ENCODE results near the gene SLC5A1.

DNA sequence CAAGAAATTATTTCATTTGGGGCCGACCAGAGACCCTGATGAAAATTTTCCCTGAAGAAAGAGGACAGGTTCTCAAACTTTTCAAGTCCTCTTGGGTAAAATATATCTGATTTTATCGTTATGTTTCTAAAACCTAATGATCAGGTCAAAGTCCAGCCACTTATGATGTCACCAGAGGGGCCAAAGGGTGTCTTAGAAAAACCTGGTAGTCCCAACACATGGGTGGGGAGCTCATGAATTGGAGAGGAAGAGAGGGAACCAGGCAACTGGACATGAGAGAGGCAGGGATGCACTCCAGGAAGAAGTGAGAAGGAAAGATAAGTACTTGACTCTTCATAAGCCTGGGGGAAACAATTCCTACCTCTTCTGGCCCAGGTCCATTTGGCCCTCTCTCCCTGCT lies 9.2 kb downstream of the SLC5A1 start:
- no peak for TF ChIP-seq ARNTL (CRISPR knock-in tag; IDR thresholded peaks at IDR 0.05; ENCODE audit: borderline replicate concordance, low read depth)
- TF ChIP-seq RARB (CRISPR knock-in tag; IDR thresholded peaks at IDR 0.05), result no peak
- no peak for TF ChIP-seq CSDC2 (CRISPR knock-in tag; IDR thresholded peaks at IDR 0.05)
- TF ChIP-seq PPARA (CRISPR knock-in tag; IDR thresholded peaks at IDR 0.05; ENCODE audit: borderline replicate concordance), result no peak
- no peak for TF ChIP-seq ESRRG (CRISPR knock-in tag; IDR thresholded peaks at IDR 0.05)
- TF ChIP-seq PATZ1 (CRISPR knock-in tag; IDR thresholded peaks at IDR 0.05; ENCODE audit: borderline replicate concordance), result no peak
- no peak for TF ChIP-seq OSR1 (CRISPR knock-in tag; IDR thresholded peaks at IDR 0.05)
- no peak for TF ChIP-seq TOX (CRISPR knock-in tag; IDR thresholded peaks at IDR 0.05; ENCODE audit: borderline replicate concordance)
- TF ChIP-seq GLIS3 (CRISPR knock-in tag; IDR thresholded peaks at IDR 0.05), result no peak
- no peak for TF ChIP-seq ZNF70 (CRISPR knock-in tag; IDR thresholded peaks at IDR 0.05)
- TF ChIP-seq TCF4 (CRISPR knock-in tag; IDR thresholded peaks at IDR 0.05; ENCODE audit: borderline replicate concordance), result no peak
